ENCODE results near the gene RARA. TPM values are rescaled to one million over a fixed set of nuclear protein-coding genes. Genes with fewer than 3 reads are reported as not detected.

The RARA gene
- total RNA-seq, 1 donor from 2014 or later: 72.5 TPM

DNA sequence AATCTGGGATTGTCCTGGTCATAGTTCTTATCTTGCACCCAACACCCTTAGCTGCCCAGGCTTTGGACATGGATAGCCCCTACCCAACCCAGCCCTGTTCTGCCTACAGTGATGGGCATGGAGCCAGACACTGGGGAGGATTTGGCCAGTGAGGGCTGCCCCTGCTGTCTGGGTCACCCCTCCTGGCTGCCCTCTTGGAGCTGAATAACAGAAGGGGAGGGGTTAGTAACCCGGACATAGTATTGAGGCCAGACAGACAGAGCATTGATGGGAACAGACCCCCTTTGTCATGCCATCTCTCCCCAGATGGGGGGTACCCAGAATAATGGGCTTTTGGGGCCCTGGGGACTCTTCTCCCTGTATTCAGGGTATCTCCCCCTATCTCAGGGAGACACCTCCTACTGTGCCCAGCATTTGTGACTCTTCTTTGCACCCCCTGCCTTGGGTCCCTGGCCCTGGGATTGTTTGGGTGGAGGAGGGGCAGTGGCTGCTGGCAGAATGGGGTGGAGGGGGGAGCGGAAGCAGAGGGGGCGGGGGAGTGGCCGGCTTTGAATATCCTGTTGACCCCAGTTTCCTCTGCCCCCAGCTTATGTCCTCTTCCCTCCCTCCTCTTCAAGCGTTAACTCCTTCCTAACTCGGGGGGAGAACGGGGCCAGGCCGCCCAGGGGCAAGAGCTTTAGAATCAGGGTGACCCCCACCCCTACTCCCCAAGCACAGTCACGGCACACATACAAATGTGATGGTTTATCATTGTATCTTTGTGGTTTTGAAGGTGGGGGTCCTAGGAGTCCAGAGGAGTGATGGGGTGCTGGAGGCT is 38.5 kb downstream of the RARA start:
- ATAC-seq (ENCODE audit: low read depth): no peak

DNA sequence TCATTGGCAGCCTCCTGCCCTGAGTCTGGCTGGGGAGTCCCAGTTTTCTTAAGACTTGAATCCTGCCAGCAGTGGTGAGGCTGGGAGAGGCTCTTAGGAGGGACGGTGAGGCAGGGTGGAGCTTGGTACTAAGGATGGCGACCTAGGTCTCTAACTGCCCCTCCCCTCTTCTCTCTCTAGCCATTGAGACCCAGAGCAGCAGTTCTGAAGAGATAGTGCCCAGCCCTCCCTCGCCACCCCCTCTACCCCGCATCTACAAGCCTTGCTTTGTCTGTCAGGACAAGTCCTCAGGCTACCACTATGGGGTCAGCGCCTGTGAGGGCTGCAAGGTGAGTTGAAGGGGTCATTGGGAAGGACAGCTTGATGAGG is 39.1 kb downstream of the RARA start:
- ATAC-seq (ENCODE audit: low read depth): no peak
- H3K27ac Mint-ChIP-seq: peak overlapping the region; percentile 61
- no peaks in the 10 kb centered on the region for H3K9me3 Mint-ChIP-seq
- peaks cover 86% of the 10 kb centered on the region for H3K4me1 Mint-ChIP-seq
- CTCF ChIA-PET: interaction anchor here (17.0 kb wide), 1 partner anchor 43 kb away, joined by 466 read pairs; the partner anchor contains the start of gene RARA
- intact Hi-C loops (cut with micrococcal nuclease): no loop called here
- H3K4me3 Mint-ChIP-seq: no peak overlapping the region
- DNase-seq: no peak
- H3K27me3 Mint-ChIP-seq: no peaks in the 10 kb centered on the region
- TF ChIP-seq, protein P1, sequence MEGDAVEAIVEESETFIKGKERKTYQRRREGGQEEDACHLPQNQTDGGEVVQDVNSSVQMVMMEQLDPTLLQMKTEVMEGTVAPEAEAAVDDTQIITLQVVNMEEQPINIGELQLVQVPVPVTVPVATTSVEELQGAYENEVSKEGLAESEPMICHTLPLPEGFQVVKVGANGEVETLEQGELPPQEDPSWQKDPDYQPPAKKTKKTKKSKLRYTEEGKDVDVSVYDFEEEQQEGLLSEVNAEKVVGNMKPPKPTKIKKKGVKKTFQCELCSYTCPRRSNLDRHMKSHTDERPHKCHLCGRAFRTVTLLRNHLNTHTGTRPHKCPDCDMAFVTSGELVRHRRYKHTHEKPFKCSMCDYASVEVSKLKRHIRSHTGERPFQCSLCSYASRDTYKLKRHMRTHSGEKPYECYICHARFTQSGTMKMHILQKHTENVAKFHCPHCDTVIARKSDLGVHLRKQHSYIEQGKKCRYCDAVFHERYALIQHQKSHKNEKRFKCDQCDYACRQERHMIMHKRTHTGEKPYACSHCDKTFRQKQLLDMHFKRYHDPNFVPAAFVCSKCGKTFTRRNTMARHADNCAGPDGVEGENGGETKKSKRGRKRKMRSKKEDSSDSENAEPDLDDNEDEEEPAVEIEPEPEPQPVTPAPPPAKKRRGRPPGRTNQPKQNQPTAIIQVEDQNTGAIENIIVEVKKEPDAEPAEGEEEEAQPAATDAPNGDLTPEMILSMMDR (IDR thresholded peaks at IDR 0.05): no peak
- POLR2A ChIA-PET: interaction anchor here (0.6 to 2.1 kb wide), 4 partner anchors 21 to 232 kb away, joined by 4 to 8 read pairs (median 6); no protein-coding TSS in a partner anchor
- H3K36me3 Mint-ChIP-seq (ENCODE audit: low read depth): peaks cover 43% of the 10 kb centered on the region

More for the DNA sequence above, 38.5 kb downstream of the RARA start:
- intact Hi-C loops (cut with micrococcal nuclease): no loop called here
- POLR2A ChIA-PET: interaction anchor here (0.6 to 2.1 kb wide), 4 partner anchors 21 to 233 kb away, joined by 4 to 8 read pairs (median 6); no protein-coding TSS in a partner anchor
- Mint-ChIP-seq H3K27ac (peak overlapping the region; percentile 61), H3K27me3 (no peaks in the 10 kb centered on the region), H3K9me3 (no peaks in the 10 kb centered on the region), H3K36me3 (ENCODE audit: low read depth) (peaks cover 42% of the 10 kb centered on the region), H3K4me3 (no peak overlapping the region), H3K4me1 (peaks cover 86% of the 10 kb centered on the region)
- TF ChIP-seq, protein P1 (IDR thresholded peaks at IDR 0.05): no peak
- DNase-seq: no peak
- CTCF ChIA-PET: interaction anchor here (0.6 to 17.0 kb wide), 2 partner anchors 15 to 43 kb away, joined by 3 to 466 read pairs; partner anchors contain the start of gene RARA

DNA sequence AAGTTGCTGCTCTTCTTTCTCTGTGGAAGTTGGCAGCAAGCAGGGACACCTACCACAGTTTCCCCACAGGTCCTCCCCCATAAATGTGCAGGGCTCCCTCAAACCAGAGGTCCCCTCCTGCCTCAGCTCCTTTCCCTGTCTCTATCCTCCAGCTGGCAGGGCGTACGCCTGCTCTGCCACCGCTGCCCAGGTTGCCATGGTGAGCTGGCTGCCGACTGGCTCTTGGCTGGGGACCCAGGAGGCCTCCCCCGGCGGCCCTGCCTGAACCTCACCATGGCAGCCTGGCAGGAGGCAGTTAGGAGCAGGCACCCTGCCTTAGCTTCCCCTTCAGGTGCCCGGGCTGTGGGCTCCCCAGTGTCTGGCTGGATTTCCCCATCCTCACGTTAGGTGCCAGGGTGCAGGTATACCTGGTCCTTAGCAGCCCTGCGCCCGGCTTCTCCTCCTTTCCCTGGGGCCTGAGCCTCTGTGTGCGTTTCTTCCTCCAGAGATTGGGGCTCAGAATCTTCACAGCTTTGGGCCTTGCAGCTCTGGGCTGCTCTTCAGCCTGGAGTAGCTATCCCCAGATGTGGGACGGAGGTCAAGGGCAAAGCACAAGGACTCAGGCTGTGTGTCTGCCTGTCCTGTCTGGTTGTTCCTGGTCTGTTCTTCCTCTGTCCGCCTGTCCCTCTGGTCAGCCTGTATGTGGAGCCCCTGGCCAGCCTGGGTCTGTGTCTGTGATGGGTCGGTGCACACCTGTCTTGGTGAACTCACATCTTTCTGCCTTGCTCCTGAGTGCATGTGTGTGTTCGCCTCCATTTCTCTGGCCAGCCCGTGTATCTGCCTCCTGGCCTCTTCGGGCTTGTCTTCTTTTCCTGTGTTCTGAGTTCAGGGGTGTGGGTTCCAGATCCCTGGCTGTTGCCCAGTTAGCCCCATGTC is 39.8 kb downstream of the RARA start:
- Mint-ChIP-seq H3K4me1 (peaks cover 84% of the 10 kb centered on the region), H3K4me3 (no peak overlapping the region), H3K27me3 (no peaks in the 10 kb centered on the region), H3K9me3 (no peaks in the 10 kb centered on the region), H3K36me3 (ENCODE audit: low read depth) (peaks cover 45% of the 10 kb centered on the region), H3K27ac (no peak overlapping the region)
- TF ChIP-seq, protein P1 (IDR thresholded peaks at IDR 0.05): no peak
- ATAC-seq (ENCODE audit: low read depth) (no peak), DNase-seq (no peak)
- intact Hi-C loops (cut with micrococcal nuclease): no loop called here
- ChIA-PET CTCF (interaction anchor here (17.0 kb wide), 1 partner anchor 44 kb away, joined by 466 read pairs; the partner anchor contains the start of gene RARA), POLR2A (interaction anchor here (1.9 to 2.1 kb wide), 2 partner anchors 22 to 26 kb away, joined by 5 to 8 read pairs; no protein-coding TSS in a partner anchor)

DNA sequence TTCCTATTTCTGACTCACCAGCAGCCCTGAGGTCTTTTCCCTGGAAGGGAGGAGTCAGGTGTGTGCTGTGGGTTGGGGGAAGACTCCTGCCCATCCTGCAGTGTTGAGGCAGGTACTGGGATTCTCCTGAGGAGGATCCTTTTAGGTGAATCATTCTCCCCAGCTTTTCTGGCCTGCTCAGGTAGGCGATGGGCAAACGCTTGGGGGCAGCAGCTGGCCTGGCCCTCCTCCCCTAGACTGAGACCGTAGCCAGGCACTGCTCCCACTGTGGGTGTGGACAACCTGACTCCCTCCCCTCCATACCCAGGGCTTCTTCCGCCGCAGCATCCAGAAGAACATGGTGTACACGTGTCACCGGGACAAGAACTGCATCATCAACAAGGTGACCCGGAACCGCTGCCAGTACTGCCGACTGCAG is 40.5 kb downstream of the RARA start:
- H3K4me3 Mint-ChIP-seq: no peak overlapping the region
- no peak for ATAC-seq (ENCODE audit: low read depth)
- no peaks in the 10 kb centered on the region for H3K9me3 Mint-ChIP-seq
- CTCF ChIA-PET: interaction anchor here (17.0 kb wide), 1 partner anchor 45 kb away, joined by 466 read pairs; the partner anchor contains the start of gene RARA
- peaks cover 78% of the 10 kb centered on the region for H3K4me1 Mint-ChIP-seq
- TF ChIP-seq, protein P1 (IDR thresholded peaks at IDR 0.05): no peak
- no peak for DNase-seq
- POLR2A ChIA-PET: no interaction called here
- H3K36me3 Mint-ChIP-seq (ENCODE audit: low read depth): peaks cover 50% of the 10 kb centered on the region
- H3K27ac Mint-ChIP-seq: no peak overlapping the region
- no peaks in the 10 kb centered on the region for H3K27me3 Mint-ChIP-seq
- intact Hi-C loops (cut with micrococcal nuclease): no loop called here
